Measurements from ENCODE around the gene TRABD2B. TPM values are rescaled to one million over a fixed set of nuclear protein-coding genes. Genes with fewer than 3 reads are reported as not detected.

The TRABD2B gene
- total RNA-seq, 1 donor from 2014 or later = 0.64 TPM

GRCh38 chr1:47767741-47768100 is 229.5 kb downstream of the TRABD2B start:
- H3K27ac Mint-ChIP-seq (ENCODE audit: unreplicated experiment) = no peak overlapping the region
- no peak for DNase-seq
- H3K36me3 Mint-ChIP-seq (ENCODE audit: unreplicated experiment) = no peaks in the 10 kb centered on the region
- peaks cover 2% of the 10 kb centered on the region for H3K4me1 Mint-ChIP-seq (ENCODE audit: low read depth, unreplicated experiment)
- H3K9me3 Mint-ChIP-seq (ENCODE audit: unreplicated experiment) = peaks cover 9% of the 10 kb centered on the region
- H3K27me3 Mint-ChIP-seq (ENCODE audit: unreplicated experiment) = peaks cover 8% of the 10 kb centered on the region
- H3K4me3 Mint-ChIP-seq (ENCODE audit: unreplicated experiment) = no peak overlapping the region
- TF ChIP-seq CTCF (IDR thresholded peaks at IDR 0.05; ENCODE audit: partially characterized antibody, unreplicated experiment) = no peak

GRCh38 chr1:47766832-47767740 is 230.1 kb downstream of the TRABD2B start:
- TF ChIP-seq CTCF (IDR thresholded peaks at IDR 0.05; ENCODE audit: partially characterized antibody, unreplicated experiment) = no peak
- Mint-ChIP-seq H3K4me3 (ENCODE audit: unreplicated experiment) (no peak overlapping the region), H3K27me3 (ENCODE audit: unreplicated experiment) (peaks cover 8% of the 10 kb centered on the region), H3K9me3 (ENCODE audit: unreplicated experiment) (peaks cover 6% of the 10 kb centered on the region), H3K27ac (ENCODE audit: unreplicated experiment) (no peak overlapping the region), H3K36me3 (ENCODE audit: unreplicated experiment) (no peaks in the 10 kb centered on the region), H3K4me1 (ENCODE audit: low read depth, unreplicated experiment) (peaks cover 2% of the 10 kb centered on the region)
- DNase-seq = no peak

- no peak for DNase-seq
Measured at GRCh38 chr1:47765742-47766485, 231.3 kb downstream of the TRABD2B start.

GRCh38 chr1:47765236-47765635 is 231.9 kb downstream of the TRABD2B start:
- Mint-ChIP-seq H3K27me3 (ENCODE audit: unreplicated experiment) (peaks cover 6% of the 10 kb centered on the region), H3K4me1 (ENCODE audit: low read depth, unreplicated experiment) (no peaks in the 10 kb centered on the region), H3K9me3 (ENCODE audit: unreplicated experiment) (peaks cover 2% of the 10 kb centered on the region), H3K27ac (ENCODE audit: unreplicated experiment) (no peak overlapping the region), H3K36me3 (ENCODE audit: unreplicated experiment) (no peaks in the 10 kb centered on the region), H3K4me3 (ENCODE audit: unreplicated experiment) (no peak overlapping the region)
- TF ChIP-seq CTCF (IDR thresholded peaks at IDR 0.05; ENCODE audit: partially characterized antibody, unreplicated experiment) = no peak
- no peak for DNase-seq

More at GRCh38 chr1:47765742-47766485, 231.3 kb downstream of the TRABD2B start:
- no peaks in the 10 kb centered on the region for H3K36me3 Mint-ChIP-seq (ENCODE audit: unreplicated experiment)
- no peaks in the 10 kb centered on the region for H3K4me1 Mint-ChIP-seq (ENCODE audit: low read depth, unreplicated experiment)
- peaks cover 4% of the 10 kb centered on the region for H3K9me3 Mint-ChIP-seq (ENCODE audit: unreplicated experiment)
- H3K27ac Mint-ChIP-seq (ENCODE audit: unreplicated experiment) = no peak overlapping the region
- no peak for TF ChIP-seq CTCF (IDR thresholded peaks at IDR 0.05; ENCODE audit: partially characterized antibody, unreplicated experiment)
- H3K4me3 Mint-ChIP-seq (ENCODE audit: unreplicated experiment) = no peak overlapping the region
- H3K27me3 Mint-ChIP-seq (ENCODE audit: unreplicated experiment) = peaks cover 7% of the 10 kb centered on the region
